GM23338 (cell line): Measurements from ENCODE around the gene DENND1B. TPM values are rescaled to one million over a fixed set of nuclear protein-coding genes. Genes with fewer than 3 reads are reported as not detected.

Source experiments
- ATAC-seq: fragments of 200-7000 bp; cut with Tn5 transposase; 3 replicates; pipeline ENCODE4 v1.9.1; 2020
- DNase-seq: peaks from one replicate; pipeline ENCODE4 v3.0.0-alpha.2; 2015; ENCODE audit warnings: low spot score
- H2AFZ ChIP-seq: fragments of 200-600 bp; sonication (generic); 2 replicates; pipeline ENCODE4 v1.8.0; 2016; ENCODE audit warnings: antibody characterized with exemption, mild to moderate bottlenecking, moderate library complexity
- H3F3A ChIP-seq: fragments of 200-600 bp; sonication (generic); replicated peaks from 2 replicates; pipeline ENCODE4 v1.8.0; 2017; ENCODE audit warnings: antibody characterized with exemption, mixed run types, low read depth
- H3K27ac ChIP-seq: fragments of 200-600 bp; sonication (generic); 2 replicates; pipeline ENCODE4 v1.6.1; 2016; ENCODE audit warnings: low read depth
- H3K27me3 ChIP-seq: fragments of 200-600 bp; sonication (generic); 2 replicates; pipeline ENCODE4 v1.8.0; 2016; ENCODE audit warnings: mild to moderate bottlenecking, mixed run types, moderate library complexity; ENCODE audit not compliant: insufficient read depth
- H3K36me3 ChIP-seq: fragments of 200-600 bp; sonication (generic); 2 replicates; pipeline ENCODE4 v1.8.0; 2016; ENCODE audit warnings: mild to moderate bottlenecking; ENCODE audit not compliant: insufficient read depth
- H3K4me1 ChIP-seq: fragments of 200-600 bp; sonication (generic); 2 replicates; pipeline ENCODE4 v1.8.0; 2016; ENCODE audit warnings: mild to moderate bottlenecking, moderate library complexity; ENCODE audit not compliant: insufficient read depth
- H3K4me2 ChIP-seq: fragments of 200-600 bp; sonication (generic); 2 replicates; pipeline ENCODE4 v1.7.1; 2017; ENCODE audit warnings: mixed run types
- H3K4me3 ChIP-seq: fragments of 200-600 bp; sonication (generic); 2 replicates; pipeline ENCODE4 v1.6.1; 2016; ENCODE audit warnings: mixed run types
- H3K79me2 ChIP-seq: fragments of 200-600 bp; sonication (generic); replicated peaks from 2 replicates; pipeline ENCODE4 v1.8.0; 2017; ENCODE audit warnings: mild to moderate bottlenecking; ENCODE audit not compliant: insufficient read depth
- H3K9me2 ChIP-seq: fragments of 200-600 bp; sonication (generic); 2 replicates; pipeline ENCODE4 v1.8.0; 2017; ENCODE audit not compliant: insufficient read depth
- H4K20me1 ChIP-seq: fragments of 200-600 bp; sonication (generic); replicated peaks from 2 replicates; pipeline ENCODE4 v1.8.0; 2017; ENCODE audit warnings: mild to moderate bottlenecking; ENCODE audit not compliant: insufficient read depth
- H3K27ac Mint-ChIP-seq: 2 replicates; pipeline ENCODE4 v1.8.0; 2020; ENCODE audit warnings: inconsistent platforms, mild to moderate bottlenecking, moderate library complexity, mixed read lengths
- H3K27me3 Mint-ChIP-seq: 3 replicates; pipeline ENCODE4 v1.8.0; 2022; ENCODE audit warnings: low read depth, mild to moderate bottlenecking, moderate library complexity, mixed read lengths, inconsistent platforms; ENCODE audit not compliant: insufficient read depth, poor library complexity
- H3K36me3 Mint-ChIP-seq: 3 replicates; pipeline ENCODE4 v1.8.0; 2021; ENCODE audit warnings: low read depth, mild to moderate bottlenecking, inconsistent platforms, moderate library complexity, mixed read lengths
- H3K4me1 Mint-ChIP-seq: 3 replicates; pipeline ENCODE4 v1.8.0; 2020; ENCODE audit warnings: mild to moderate bottlenecking, inconsistent platforms, mixed read lengths
- H3K4me3 Mint-ChIP-seq: 3 replicates; pipeline ENCODE4 v1.8.0; 2021; ENCODE audit warnings: moderate library complexity, mild to moderate bottlenecking, inconsistent platforms, mixed read lengths
- H3K9me3 Mint-ChIP-seq: 3 replicates; pipeline ENCODE4 v1.8.0; 2020; ENCODE audit warnings: moderate library complexity, mild to moderate bottlenecking, inconsistent platforms, mixed read lengths
- EZH2 ChIP-seq: fragments of 200-600 bp; sonication (generic); IDR thresholded peaks from one replicate; pipeline ENCODE4 v1.8.0; 2017; ENCODE audit warnings: antibody characterized with exemption, mild to moderate bottlenecking, low read depth; ENCODE audit not compliant: unreplicated experiment
- EZH2phosphoT487 ChIP-seq: fragments of 200-600 bp; sonication (generic); IDR thresholded peaks from one replicate; pipeline ENCODE4 v1.8.1; 2018; ENCODE audit warnings: antibody characterized with exemption; ENCODE audit not compliant: unreplicated experiment
- POLR2AphosphoS5 ChIP-seq: IDR thresholded peaks from 2 replicates; pipeline ENCODE4 v1.6.1; 2016; ENCODE audit warnings: antibody characterized with exemption, low read depth
- REST ChIP-seq: IDR thresholded peaks from one replicate; pipeline ENCODE4 v1.6.1; 2018; ENCODE audit warnings: antibody characterized with exemption; ENCODE audit not compliant: unreplicated experiment
- ZNF114 ChIP-seq: fragments of 250-450 bp; sonication (Bioruptor Pico); IDR thresholded peaks from 2 replicates; pipeline ENCODE4 v1.5.0; 2020; ENCODE audit warnings: mild to moderate bottlenecking, moderate library complexity
- ZNF462 ChIP-seq: fragments of 250-450 bp; sonication (Bioruptor Pico); IDR thresholded peaks from 2 replicates; pipeline ENCODE4 v1.5.0; 2020; ENCODE audit warnings: mild to moderate bottlenecking, moderate library complexity
- polyA plus RNA-seq: library from polyadenylated mRNA; unstranded; fragments of >200 nt; fragmentation: Nextera tagmentation; extraction: Ambion mirVana; gene quantifications from 2 replicates; pipeline ENCODE4 v1.2.1, GENCODE V29; 2016
- total RNA-seq: library from RNA; depleted of rRNA; stranded (reverse); fragments of >200 nt; shearing (Covaris generic); gene quantifications from 2 replicates; pipeline ENCODE4 v1.2.3, GENCODE V29; 2014

Gene DENND1B
- total and polyA plus RNA-seq, 2 experiments from 2014 or later = 4.3 to 5.2 TPM

GRCh38 chr1:197673292-197673691 is 102.0 kb downstream of the DENND1B start:
- DNase-seq = no peak
- TF ChIP-seq ZNF462 (CRISPR knock-in tag) (no peak), POLR2AphosphoS5 (no peak), ZNF114 (no peak), REST (no peak), EZH2phosphoT487 (no peak), EZH2 (no peak)
- Mint-ChIP-seq H3K27me3 (no peaks in the 10 kb centered on the region), H3K4me1 (peaks cover 7% of the 10 kb centered on the region), H3K4me3 (no peak overlapping the region), H3K27ac (no peak overlapping the region), H3K36me3 (no peaks in the 10 kb centered on the region), H3K9me3 (no peaks in the 10 kb centered on the region)
- no peaks in the 10 kb centered on the region for H3K79me2 ChIP-seq
- no peak for ATAC-seq
- H3K27me3 ChIP-seq = no peaks in the 10 kb centered on the region
- H3K9me2 ChIP-seq = no peaks in the 10 kb centered on the region
- H3F3A ChIP-seq = no peaks in the 10 kb centered on the region
- no peak overlapping the region for H3K4me3 ChIP-seq
- H3K4me2 ChIP-seq = no peak overlapping the region
- no peak overlapping the region for H3K27ac ChIP-seq
- H4K20me1 ChIP-seq = no peaks in the 10 kb centered on the region
- H3K4me1 ChIP-seq = peaks cover 8% of the 10 kb centered on the region
- H3K36me3 ChIP-seq = no peaks in the 10 kb centered on the region
- no peak overlapping the region for H2AFZ ChIP-seq
